ENCODE measurements around the gene SLC51B. TPM values are rescaled to one million over a fixed set of nuclear protein-coding genes. Genes with fewer than 3 reads are reported as not detected.
A peak's percentile ranks its signal among the peaks of the same experiment; 100 is the strongest.
"Not testable (repeated sequence)": the region's sequence is repeated elsewhere in the genome, so short reads cannot be mapped to it uniquely, and the experiment has no call there.

SLC51B gene
- not detected for total RNA-seq

DNA sequence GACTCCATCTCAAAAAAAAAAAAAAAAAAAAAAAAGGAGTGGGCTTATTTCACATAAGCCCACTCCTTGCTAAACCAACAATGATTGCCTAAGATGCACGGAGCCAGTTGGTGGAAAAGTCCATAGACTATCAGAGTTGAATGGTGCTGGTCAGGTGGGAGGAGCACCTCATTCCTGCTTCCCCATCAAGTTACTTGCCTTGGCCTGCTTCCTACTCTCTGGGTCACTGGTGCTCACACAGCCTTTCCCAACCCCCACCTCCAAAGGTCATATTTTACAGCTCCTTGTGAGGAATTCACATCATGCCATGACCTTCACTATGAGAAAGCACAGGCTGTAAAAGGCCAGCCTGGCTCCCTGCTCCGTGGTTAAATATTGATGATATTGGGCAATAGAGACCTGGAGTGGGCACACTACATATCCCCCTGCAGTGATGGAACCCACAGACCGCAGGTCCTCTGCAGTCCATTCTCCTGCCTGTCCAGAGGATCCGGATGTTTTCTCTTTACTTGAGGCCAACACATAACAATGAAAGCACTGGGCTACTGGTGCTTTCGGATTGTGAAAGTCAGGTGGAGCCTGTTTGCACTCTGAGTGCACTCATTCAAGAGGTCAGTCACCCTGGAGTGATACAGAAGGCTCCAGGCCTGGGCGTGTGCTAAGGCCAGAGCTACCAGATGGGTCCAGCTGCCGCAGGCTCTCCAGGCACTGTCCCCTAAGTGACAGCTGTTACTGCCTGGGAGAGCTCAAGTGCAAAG, at the start of gene SLC51B:
Gene SLC51B, plus strand, starts transcription at position 664 of the 758 bp plus-strand sequence. CDS start 4,618 bp downstream, outside the sequence.
- no peak within 1 kb of the TSS for H3K4me3 Mint-ChIP-seq
- no peaks in the 10 kb centered on the region for H3K9me3 Mint-ChIP-seq
- POLR2A ChIA-PET = no interaction called here
- ATAC-seq (ENCODE audit: low read depth) (no peak), DNase-seq (no peak)
- no peak within 1 kb of the TSS for H3K27ac Mint-ChIP-seq
- peaks cover 7% of the 10 kb centered on the region for H3K4me1 Mint-ChIP-seq
- H3K36me3 Mint-ChIP-seq = no peaks in the 10 kb centered on the region
- peaks cover 5% of the 10 kb centered on the region for H3K27me3 Mint-ChIP-seq

DNA sequence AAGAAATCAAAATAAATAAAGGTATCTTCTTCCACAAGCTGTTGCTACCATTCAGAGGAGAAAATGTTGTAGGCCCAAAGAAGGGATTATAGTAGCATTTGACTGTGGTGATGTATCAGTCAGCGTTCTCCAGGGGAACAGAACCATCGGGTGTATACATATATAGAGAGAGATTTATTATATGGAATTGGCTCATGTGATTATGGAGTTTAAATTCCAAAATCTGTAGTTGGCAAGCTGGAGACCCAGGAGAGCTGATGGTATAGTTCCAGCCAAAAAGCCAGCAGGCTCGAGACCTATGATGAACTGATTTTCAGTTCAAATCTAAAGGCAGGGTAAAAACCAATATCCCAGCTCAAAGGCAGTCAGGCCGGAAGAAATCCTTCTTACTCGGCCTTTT, 48.1 kb upstream of the SLC51B start:
- H3K9me3 Mint-ChIP-seq = no peaks in the 10 kb centered on the region
- no peak overlapping the region for H3K4me3 Mint-ChIP-seq
- no peak overlapping the region for H3K27ac Mint-ChIP-seq
- ATAC-seq (ENCODE audit: low read depth) (no peak), DNase-seq (no peak)
- H3K36me3 Mint-ChIP-seq = no peaks in the 10 kb centered on the region
- H3K4me1 Mint-ChIP-seq = peaks cover 5% of the 10 kb centered on the region
- peaks cover 3% of the 10 kb centered on the region for H3K27me3 Mint-ChIP-seq
- POLR2A ChIA-PET = interaction anchor here (0.9 kb wide), 1 partner anchor 8 kb away, joined by 3 read pairs; no protein-coding TSS in a partner anchor

DNA sequence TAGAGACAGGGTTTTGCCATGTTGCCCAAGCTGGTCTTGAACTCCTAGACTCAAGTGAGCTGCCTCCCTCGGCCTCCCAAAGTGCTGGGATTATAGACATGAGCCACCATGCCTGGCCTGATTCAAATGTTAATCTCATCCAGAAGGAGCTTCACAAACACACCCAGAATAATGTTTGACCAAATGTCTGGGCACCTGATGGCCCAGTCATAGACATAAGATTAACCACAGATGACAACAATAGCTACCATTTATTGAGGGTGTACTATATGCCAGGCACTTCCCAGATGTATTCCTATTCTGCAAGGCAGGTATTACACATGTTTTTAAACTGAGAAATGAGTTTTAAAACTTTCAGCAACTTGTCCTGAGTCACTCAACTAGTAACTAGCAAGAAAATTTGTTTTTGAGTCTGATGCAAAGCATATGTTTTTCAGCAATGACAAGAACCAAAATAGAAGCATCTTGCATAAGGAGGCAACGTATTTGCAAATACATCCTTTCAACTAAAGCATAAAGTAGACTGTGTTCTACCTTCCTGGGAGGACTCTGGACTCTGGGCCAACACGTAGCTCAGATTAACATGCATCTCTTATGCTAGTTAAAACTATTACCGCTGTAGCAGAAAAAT, 47.3 kb upstream of the SLC51B start:
- ATAC-seq (ENCODE audit: low read depth) (no peak), DNase-seq (no peak)
- H3K9me3 Mint-ChIP-seq = no peaks in the 10 kb centered on the region
- POLR2A ChIA-PET = interaction anchor here (0.9 kb wide), 1 partner anchor 7 kb away, joined by 3 read pairs; no protein-coding TSS in a partner anchor
- peaks cover under 1% of the 10 kb centered on the region for H3K36me3 Mint-ChIP-seq
- H3K27ac Mint-ChIP-seq = no peak overlapping the region
- peaks cover 3% of the 10 kb centered on the region for H3K27me3 Mint-ChIP-seq
- H3K4me1 Mint-ChIP-seq = peaks cover 4% of the 10 kb centered on the region
- H3K4me3 Mint-ChIP-seq = no peak overlapping the region

DNA sequence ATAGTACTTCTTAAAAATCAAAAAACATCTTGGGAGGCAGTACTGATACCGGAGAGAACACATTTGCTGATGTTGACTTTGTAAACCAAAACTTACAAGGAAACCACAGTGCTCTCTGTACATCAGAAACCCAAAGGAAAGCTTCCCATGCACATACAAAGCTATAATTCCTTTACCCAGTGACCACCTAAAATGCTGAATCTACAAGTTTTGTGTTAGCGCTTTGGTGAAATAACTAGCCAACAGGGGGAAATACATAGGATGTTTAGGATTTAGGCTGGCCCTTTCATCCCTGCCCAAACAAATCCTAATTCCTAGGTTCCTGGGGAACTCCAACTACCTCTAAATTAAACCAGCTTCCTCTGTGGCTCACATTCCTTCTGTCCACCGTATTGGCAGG, 40.2 kb upstream of the SLC51B start:
- H3K27ac Mint-ChIP-seq = no peak overlapping the region
- DNase-seq (no peak), ATAC-seq (ENCODE audit: low read depth) (no peak)
- H3K36me3 Mint-ChIP-seq = peaks cover 7% of the 10 kb centered on the region
- H3K9me3 Mint-ChIP-seq = no peaks in the 10 kb centered on the region
- no peaks in the 10 kb centered on the region for H3K27me3 Mint-ChIP-seq
- H3K4me1 Mint-ChIP-seq = no peaks in the 10 kb centered on the region
- POLR2A ChIA-PET = interaction anchor here (0.6 to 1.2 kb wide), 2 partner anchors 8 to 204 kb away, joined by 3 to 4 read pairs; no protein-coding TSS in a partner anchor
- H3K4me3 Mint-ChIP-seq = no peak overlapping the region

DNA sequence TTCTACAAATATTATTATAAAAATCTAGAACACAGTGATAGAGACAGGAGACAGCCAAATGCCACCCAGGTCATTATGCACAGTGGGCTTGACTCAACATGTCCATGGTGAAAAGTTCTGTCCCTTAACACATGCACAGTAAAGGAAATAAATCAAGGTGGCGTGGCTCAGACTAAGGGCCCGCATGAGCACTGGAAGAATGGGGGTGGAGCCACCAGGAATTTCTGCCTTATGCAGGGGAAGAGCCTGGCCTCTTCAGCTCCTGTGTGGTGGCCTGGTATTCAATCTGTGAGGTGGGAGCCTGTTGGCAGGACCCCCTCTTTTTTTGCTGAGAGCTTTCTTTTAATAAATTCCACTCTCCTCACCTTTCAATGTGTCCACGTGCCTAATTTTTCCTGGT, 38.3 kb upstream of the SLC51B start:
- Mint-ChIP-seq H3K27ac (no peak overlapping the region), H3K4me1 (no peaks in the 10 kb centered on the region), H3K36me3 (peaks cover 12% of the 10 kb centered on the region), H3K4me3 (no peak overlapping the region), H3K27me3 (no peaks in the 10 kb centered on the region), H3K9me3 (no peaks in the 10 kb centered on the region)
- DNase-seq (no peak), ATAC-seq (ENCODE audit: low read depth) (no peak)
- POLR2A ChIA-PET = interaction anchor here (0.7 kb wide), 1 partner anchor 1523 kb away, joined by 3 read pairs; no protein-coding TSS in a partner anchor

DNA sequence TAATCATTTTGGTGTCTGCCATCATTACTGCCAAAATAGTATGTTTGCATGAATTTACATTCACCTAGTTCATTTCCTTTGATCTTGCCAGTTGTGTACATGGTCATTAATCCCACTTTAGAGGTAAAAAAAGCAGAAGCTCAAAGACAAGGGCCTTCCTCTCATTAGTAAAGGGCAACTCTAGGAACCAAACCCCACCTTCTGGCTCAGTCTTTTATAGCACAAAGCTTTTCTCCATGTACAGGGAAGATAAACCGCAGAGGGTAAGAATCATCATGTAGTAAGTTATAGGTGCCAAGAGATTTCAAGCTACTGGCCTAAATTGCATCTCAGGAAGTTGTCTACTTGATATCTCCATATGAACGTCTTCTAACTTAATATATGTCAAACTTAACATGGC, 36.2 kb upstream of the SLC51B start:
- Mint-ChIP-seq H3K27me3 (no peaks in the 10 kb centered on the region), H3K4me1 (no peaks in the 10 kb centered on the region), H3K27ac (no peak overlapping the region), H3K9me3 (peaks cover 5% of the 10 kb centered on the region), H3K4me3 (no peak overlapping the region), H3K36me3 (peaks cover 26% of the 10 kb centered on the region)
- POLR2A ChIA-PET = no interaction called here
- ATAC-seq (ENCODE audit: low read depth) = no peak
- DNase-seq = no peak

DNA sequence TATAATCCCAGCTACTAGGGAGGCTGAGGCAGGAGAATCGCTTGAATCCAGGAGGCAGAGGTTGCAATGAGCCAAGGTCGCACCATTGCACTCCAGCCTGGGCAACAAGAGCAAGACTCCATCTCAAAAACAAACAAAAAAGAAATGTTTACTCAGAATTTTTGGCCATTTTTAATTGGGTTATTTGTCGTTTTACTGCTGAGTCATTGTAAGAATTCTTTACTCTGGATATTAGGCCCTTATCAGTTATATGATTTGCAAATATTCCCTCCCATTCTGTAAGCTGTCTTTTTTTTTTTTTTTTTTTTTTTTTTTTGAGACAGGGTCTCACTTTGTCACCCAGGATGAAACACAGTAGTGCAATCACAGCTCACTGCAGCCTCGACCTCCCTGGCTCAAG, 34.0 kb upstream of the SLC51B start:
- ATAC-seq (ENCODE audit: low read depth); H3K9me3 Mint-ChIP-seq; H3K27ac Mint-ChIP-seq; H3K4me3 Mint-ChIP-seq; DNase-seq; H3K4me1 Mint-ChIP-seq; H3K27me3 Mint-ChIP-seq: not testable (repeated sequence)
- peaks cover 42% of the 10 kb centered on the region for H3K36me3 Mint-ChIP-seq
- POLR2A ChIA-PET = interaction anchor here (0.6 kb wide), 1 partner anchor 17 kb away, joined by 7 read pairs; no protein-coding TSS in a partner anchor

DNA sequence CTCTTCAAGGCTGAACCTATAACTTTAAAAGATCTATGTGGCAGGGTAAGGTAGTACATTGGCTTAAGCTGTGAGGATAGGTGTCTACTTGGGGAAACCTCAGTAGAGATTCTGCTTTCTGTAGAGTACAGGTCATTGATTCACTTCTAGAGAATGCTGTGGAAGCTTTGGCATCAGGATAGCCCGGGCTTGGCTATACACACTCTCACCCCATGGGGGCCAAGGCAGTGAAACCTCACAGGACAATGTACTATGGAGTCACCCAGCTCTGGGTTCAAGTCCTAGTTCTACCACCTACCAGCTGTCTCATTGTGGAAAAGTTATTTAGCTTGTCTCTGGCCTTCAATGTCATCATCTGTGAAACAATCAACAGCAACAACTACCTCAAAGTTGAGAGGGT, 24.8 kb upstream of the SLC51B start:
- POLR2A ChIA-PET = no interaction called here
- Mint-ChIP-seq H3K36me3 (peaks cover 25% of the 10 kb centered on the region), H3K4me1 (no peaks in the 10 kb centered on the region), H3K4me3 (no peak overlapping the region), H3K9me3 (no peaks in the 10 kb centered on the region), H3K27ac (no peak overlapping the region), H3K27me3 (no peaks in the 10 kb centered on the region)
- DNase-seq (no peak), ATAC-seq (ENCODE audit: low read depth) (no peak)

DNA sequence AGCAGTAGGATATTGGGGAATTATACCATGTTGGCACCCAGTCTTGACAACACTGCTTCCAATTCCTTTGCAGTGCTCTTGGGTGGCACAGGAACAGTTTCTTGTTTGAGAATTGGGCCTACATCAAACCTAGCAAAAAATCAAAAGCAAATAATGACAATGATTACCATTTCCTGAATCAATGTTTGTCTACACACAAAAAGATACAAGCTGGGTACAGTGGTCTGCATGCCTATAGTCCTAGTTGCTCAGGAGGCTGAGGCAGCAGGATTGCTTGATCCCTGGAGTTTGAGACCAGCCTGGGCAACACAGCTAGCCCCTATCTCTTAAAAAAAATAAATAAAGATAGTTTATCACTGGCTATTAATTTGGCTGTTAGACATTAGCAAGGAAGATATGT, 23.7 kb upstream of the SLC51B start:
- Mint-ChIP-seq H3K27me3 (no peaks in the 10 kb centered on the region), H3K9me3 (no peaks in the 10 kb centered on the region), H3K27ac (no peak overlapping the region), H3K4me1 (no peaks in the 10 kb centered on the region), H3K4me3 (no peak overlapping the region), H3K36me3 (peaks cover 19% of the 10 kb centered on the region)
- ATAC-seq (ENCODE audit: low read depth) = no peak
- DNase-seq = no peak
- POLR2A ChIA-PET = no interaction called here

DNA sequence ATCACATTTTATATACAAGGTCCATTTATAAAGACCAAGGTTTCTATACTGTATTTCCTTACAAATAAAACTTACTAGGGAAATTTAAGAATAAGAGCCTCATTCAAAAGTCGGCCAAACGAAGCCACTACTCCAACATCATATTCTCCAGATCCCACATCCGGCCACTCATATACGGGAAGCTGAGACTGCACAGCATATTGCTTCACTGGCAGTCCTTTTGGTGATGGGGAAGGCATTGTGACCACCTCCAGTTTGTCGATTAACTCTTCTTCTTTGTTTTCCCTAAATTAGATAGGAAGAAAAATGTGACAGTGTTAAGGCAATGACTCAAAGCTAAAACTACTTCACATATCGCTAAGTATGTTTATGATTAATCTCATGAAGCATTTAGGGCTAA, 18.4 kb upstream of the SLC51B start:
- ATAC-seq (ENCODE audit: low read depth) (no peak), DNase-seq (no peak)
- POLR2A ChIA-PET = no interaction called here
- Mint-ChIP-seq H3K27ac (no peak overlapping the region), H3K36me3 (peaks cover 7% of the 10 kb centered on the region), H3K27me3 (peaks cover 10% of the 10 kb centered on the region), H3K9me3 (no peaks in the 10 kb centered on the region), H3K4me3 (no peak overlapping the region), H3K4me1 (peaks cover 8% of the 10 kb centered on the region)

DNA sequence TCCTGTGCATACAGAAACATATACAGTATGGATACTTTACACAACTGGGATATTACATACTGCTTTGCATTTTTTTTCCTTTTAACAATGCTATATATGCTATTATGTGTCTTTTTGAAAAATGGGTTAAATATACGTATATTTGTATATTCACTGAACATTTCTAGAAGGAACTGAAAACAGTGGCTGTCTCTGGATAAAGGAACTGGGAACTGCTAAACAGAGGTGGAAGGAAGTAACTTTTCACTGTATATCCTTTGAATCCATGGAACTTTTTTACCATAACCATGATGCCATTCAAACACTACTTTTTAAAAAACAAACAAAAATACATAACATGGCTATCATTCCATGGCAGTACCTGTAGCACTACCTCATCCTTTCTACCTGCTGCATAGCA, 17.6 kb upstream of the SLC51B start:
- no peaks in the 10 kb centered on the region for H3K9me3 Mint-ChIP-seq
- DNase-seq (no peak), ATAC-seq (ENCODE audit: low read depth) (no peak)
- POLR2A ChIA-PET = interaction anchor here (0.8 kb wide), 1 partner anchor 277 kb away, joined by 3 read pairs; the partner anchor contains the start of gene RNU5B-1
- H3K27me3 Mint-ChIP-seq = peaks cover 16% of the 10 kb centered on the region
- peaks cover 8% of the 10 kb centered on the region for H3K4me1 Mint-ChIP-seq
- H3K36me3 Mint-ChIP-seq = peaks cover 7% of the 10 kb centered on the region
- H3K4me3 Mint-ChIP-seq = peak overlapping the region; percentile 91
- H3K27ac Mint-ChIP-seq = peak overlapping the region; percentile 83

DNA sequence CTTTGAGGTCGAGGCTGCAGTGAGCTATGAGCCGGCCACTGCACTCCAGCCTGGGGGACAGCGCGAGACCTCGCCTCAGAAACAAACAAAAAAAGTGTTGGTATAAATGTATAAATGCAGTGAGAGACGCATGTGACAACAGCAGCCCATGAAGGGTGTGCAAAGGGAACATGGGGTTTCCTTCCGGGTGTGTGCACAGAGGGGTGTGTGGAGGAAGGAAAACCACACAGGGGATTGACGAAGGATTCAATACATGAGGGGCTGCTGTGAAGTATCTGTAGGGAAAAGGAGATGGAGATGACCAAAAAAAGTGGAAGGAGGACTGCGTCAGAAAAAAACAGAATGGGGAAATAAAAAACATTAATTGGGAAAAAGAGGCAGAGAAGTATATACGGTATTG, 16.8 kb upstream of the SLC51B start:
- Mint-ChIP-seq H3K27ac (peak overlapping the region; percentile 83), H3K4me3 (peak overlapping the region; percentile 91), H3K36me3 (peaks cover 4% of the 10 kb centered on the region), H3K27me3 (peaks cover 17% of the 10 kb centered on the region), H3K4me1 (peaks cover 10% of the 10 kb centered on the region), H3K9me3 (no peaks in the 10 kb centered on the region)
- DNase-seq (no peak), ATAC-seq (ENCODE audit: low read depth) (no peak)
- POLR2A ChIA-PET = interaction anchor here (0.8 kb wide), 1 partner anchor 276 kb away, joined by 3 read pairs; the partner anchor contains the start of gene RNU5B-1

DNA sequence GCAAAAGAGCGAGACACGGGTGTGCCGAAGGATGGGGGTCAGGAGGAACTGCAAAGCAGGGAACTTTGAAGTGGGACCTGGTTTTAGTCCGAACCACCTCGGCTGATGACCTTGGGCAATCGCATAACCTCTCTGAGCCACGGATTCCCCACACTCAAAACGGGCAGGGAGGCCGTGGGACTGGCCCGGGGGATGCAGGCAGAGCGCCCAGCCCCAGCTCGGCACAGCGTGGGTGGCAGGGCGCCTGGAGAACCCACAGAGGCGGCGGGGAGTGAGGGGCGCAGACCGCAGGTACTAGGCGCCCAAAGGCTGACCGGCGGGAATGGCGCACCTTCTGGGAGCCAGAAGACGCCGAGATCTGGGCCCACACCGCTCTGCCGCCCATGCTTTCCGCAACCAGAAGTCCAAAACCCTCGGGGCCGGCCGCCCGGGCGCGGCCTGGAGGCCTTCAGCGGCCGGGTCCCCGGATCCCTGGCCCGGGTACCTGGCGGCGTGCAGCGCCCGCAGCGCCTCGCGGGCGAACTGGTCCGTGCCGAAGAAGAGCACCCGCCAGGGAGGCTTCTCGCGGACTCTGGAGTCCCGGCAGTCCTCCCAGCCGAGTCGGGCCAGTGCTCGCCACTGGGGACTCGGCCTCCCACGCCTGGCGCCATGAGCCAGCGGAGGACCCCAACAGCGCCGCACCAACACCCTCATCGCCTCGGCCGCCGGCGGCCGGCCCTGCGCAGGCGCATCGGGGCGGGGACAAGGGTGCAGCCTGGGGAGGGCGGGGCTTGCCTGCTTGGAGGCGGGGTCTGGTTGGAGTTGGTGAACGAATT, 16.1 kb upstream of the SLC51B start, which contains the start of gene MTFMT:
Gene MTFMT, minus strand, starts transcription at position 719 of the 815 bp plus-strand sequence. Its CDS starts 26 bp downstream, at position 693.
- H3K4me3 Mint-ChIP-seq = peak within 1 kb of the TSS; percentile 91
- H3K4me1 Mint-ChIP-seq = peaks cover 14% of the 10 kb centered on the region
- POLR2A ChIA-PET = no interaction called here
- peak within 1 kb of the TSS; percentile 83 for H3K27ac Mint-ChIP-seq
- H3K27me3 Mint-ChIP-seq = peaks cover 17% of the 10 kb centered on the region
- no peaks in the 10 kb centered on the region for H3K36me3 Mint-ChIP-seq
- peak; percentile 92 for ATAC-seq (ENCODE audit: low read depth)
- H3K9me3 Mint-ChIP-seq = no peaks in the 10 kb centered on the region
- DNase-seq = peak; percentile 93

Data from activated naive CD8-positive, alpha-beta T cell treated with anti-CD3 and anti-CD28 coated beads, Interleukin-2, amount 10 ng/mL, durations not matched to agents 7 days and 5 days (primary cell).